SK-N-MC (cell line): ENCODE results near the gene SLAIN2.

Source experiments
- EZH2 ChIP-seq: fragments of 200-600 bp; sonication (generic); IDR thresholded peaks from one replicate; pipeline ENCODE4 v1.6.1; 2017; ENCODE audit warnings: antibody characterized with exemption
- FOXP2 ChIP-seq: optimal IDR thresholded peaks from 2 replicates; pipeline ENCODE3; 2011; ENCODE audit warnings: mild to moderate bottlenecking, moderate library complexity; ENCODE audit not compliant: insufficient read depth; ENCODE audit errors: extremely low read length, control extremely low read depth
- POLR2AphosphoS5 ChIP-seq: IDR thresholded peaks from 2 replicates; pipeline ENCODE4 v1.6.1; 2012; ENCODE audit warnings: mild to moderate bottlenecking, low read depth, low read length, borderline replicate concordance

GRCh38 chr4:48467891-48468290 lies 126.6 kb downstream of the SLAIN2 start:
- no peak for TF ChIP-seq POLR2AphosphoS5
- TF ChIP-seq EZH2: no peak
- no peak for TF ChIP-seq FOXP2
